ENCODE data around the gene ALDH3A1. TPM values are rescaled to one million over a fixed set of nuclear protein-coding genes. Genes with fewer than 3 reads are reported as not detected.

The ALDH3A1 gene
- total RNA-seq: 100 to 1,000 TPM in 2 of 4 donors, 10 to 100 TPM in 2; 41.7 to 128 (median 83.9) TPM

DNA sequence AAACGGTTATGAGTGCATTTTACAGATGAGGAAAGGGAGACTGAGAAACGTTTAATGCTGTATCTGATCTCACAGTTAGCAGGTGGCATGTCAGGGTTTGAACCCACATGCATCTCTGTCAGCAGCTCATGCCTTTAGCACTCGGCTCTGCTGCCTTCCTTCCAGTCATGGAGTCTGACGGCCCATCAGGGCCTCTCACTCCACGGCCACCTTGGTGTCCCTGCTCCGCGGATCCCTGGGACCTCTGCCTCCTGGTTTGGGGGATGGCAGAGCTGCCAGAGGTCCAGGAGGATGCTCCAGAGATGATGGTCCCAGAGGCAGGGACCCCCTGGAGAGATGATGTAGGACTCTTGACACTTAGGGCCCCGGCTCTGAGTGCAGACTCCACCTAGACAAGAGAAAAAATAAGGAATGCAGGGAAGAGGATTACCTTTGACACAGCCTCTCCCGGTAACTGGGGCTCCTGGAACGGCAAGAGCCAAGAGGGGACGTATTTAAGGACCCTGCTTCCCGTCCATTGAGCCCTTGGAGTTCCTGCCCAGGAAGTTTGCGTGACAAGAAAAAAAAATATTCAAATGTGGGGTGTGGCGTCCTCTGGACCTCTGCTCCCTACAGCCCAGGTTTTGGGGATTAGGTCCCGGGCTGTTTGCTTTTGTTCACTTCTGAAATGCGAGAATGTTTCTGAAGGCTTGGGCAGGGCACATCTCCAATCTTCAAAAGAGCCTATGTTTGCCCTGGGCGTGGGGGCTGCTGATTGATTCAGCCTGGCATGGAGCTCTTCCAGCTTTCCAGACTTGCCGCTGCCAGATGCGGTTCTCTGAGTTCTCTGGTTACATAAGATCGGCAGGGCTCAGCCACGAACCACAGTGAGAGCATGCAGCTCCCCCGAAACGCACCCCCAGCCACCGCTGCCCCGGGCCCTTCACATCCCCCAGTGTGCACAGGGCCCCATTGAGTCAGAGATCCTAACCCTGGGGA is at the start of gene ALDH3A1:
TSS of gene ALDH3A1 (minus strand) at position 470 of the 978 bp plus-strand sequence. CDS start 3,169 bp downstream, outside the sequence.
- WGBS: 28% methylated on average over 24 of the region's 25 CpGs
- no peaks in the 10 kb centered on the region for H3K9me3 ChIP-seq
- H3K27ac ChIP-seq: peak within 1 kb of the TSS; percentile 58
- TF ChIP-seq POLR2A (IDR thresholded peaks at IDR 0.05) (no peak), EP300 (IDR thresholded peaks at IDR 0.05) (no peak), POLR2AphosphoS5 (IDR thresholded peaks at IDR 0.05) (no peak)
- TF ChIP-seq, protein P1, sequence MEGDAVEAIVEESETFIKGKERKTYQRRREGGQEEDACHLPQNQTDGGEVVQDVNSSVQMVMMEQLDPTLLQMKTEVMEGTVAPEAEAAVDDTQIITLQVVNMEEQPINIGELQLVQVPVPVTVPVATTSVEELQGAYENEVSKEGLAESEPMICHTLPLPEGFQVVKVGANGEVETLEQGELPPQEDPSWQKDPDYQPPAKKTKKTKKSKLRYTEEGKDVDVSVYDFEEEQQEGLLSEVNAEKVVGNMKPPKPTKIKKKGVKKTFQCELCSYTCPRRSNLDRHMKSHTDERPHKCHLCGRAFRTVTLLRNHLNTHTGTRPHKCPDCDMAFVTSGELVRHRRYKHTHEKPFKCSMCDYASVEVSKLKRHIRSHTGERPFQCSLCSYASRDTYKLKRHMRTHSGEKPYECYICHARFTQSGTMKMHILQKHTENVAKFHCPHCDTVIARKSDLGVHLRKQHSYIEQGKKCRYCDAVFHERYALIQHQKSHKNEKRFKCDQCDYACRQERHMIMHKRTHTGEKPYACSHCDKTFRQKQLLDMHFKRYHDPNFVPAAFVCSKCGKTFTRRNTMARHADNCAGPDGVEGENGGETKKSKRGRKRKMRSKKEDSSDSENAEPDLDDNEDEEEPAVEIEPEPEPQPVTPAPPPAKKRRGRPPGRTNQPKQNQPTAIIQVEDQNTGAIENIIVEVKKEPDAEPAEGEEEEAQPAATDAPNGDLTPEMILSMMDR (IDR thresholded peaks at IDR 0.05): no peak
- no peaks in the 10 kb centered on the region for H3K27me3 ChIP-seq
- H3K4me3 ChIP-seq: peak within 1 kb of the TSS; percentile 15
- H3K4me1 ChIP-seq: peaks cover 71% of the 10 kb centered on the region
- H3K36me3 ChIP-seq: no peaks in the 10 kb centered on the region
- DNase-seq (ENCODE audit: low spot score in 2 of 2): peak in 1 of 2 donors; percentile 62

DNA sequence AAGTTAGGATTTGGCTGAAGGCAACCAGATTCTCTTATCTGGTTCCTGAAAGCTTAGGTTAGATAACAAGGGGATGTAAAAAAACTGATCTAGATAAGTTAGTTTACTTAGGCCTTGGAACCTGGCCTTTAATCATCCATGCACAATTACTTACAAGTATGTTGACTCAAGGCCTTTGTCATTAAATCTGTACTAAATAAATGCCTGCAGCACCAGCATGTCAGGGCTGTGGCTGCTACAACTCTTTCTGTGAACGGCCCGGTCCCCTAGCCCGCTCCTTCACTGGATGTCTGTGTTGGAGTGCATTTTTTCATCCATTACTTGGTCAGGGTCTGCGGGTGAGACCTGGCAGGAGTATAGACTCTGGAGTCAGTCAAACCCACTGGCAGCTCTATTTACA is 48.4 kb upstream of the ALDH3A1 start:
- Histone ChIP-seq H3K36me3 (peaks cover 88% of the 10 kb centered on the region), H3K27ac (no peak overlapping the region), H3K27me3 (no peaks in the 10 kb centered on the region), H3K4me1 (no peaks in the 10 kb centered on the region), H3K4me3 (no peak overlapping the region), H3K9me3 (no peaks in the 10 kb centered on the region)
- no peak for DNase-seq (ENCODE audit: low spot score in 2 of 2)
- WGBS: 96% methylated on average over 4 of the region's 4 CpGs
- TF ChIP-seq POLR2A (IDR thresholded peaks at IDR 0.05) (no peak), EP300 (IDR thresholded peaks at IDR 0.05) (no peak), POLR2AphosphoS5 (IDR thresholded peaks at IDR 0.05) (no peak)
- TF ChIP-seq, protein P1 (IDR thresholded peaks at IDR 0.05): no peak

DNA sequence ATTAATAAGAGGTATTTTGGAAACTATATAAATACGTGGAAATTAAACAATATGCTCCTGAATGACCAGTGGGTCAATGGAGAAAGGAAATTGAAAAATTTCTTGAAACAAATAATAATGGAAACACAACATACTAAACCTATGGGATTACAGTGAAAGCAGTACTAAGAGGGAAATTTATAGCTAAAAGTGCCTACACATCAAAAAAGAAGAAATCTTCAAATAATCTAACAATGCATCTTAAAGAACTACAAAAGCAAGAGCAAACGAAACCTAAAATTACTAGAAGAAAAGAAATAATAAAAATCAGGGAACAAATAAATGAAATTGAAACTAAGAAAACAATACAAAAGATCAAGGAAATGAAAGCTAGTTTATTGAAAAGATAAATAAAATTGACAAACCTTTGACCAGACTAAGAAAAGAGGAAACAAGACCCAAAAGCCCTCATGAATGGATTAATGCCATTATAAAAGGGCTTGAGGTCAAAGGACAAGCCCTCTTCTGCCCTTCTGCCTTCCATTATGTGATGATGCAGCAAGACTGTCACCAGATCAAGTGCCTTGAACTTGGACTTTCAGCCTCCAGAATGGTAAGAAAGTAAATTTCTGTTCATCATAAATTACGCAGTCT is 43.9 kb upstream of the ALDH3A1 start:
- H3K9me3 ChIP-seq: no peaks in the 10 kb centered on the region
- H3K36me3 ChIP-seq: peaks cover 76% of the 10 kb centered on the region
- no peaks in the 10 kb centered on the region for H3K27me3 ChIP-seq
- TF ChIP-seq POLR2A (IDR thresholded peaks at IDR 0.05) (no peak), POLR2AphosphoS5 (IDR thresholded peaks at IDR 0.05) (no peak), EP300 (IDR thresholded peaks at IDR 0.05) (no peak)
- TF ChIP-seq, protein P1 (IDR thresholded peaks at IDR 0.05): no peak
- H3K4me1 ChIP-seq: peaks cover 4% of the 10 kb centered on the region
- no peak overlapping the region for H3K27ac ChIP-seq
- 95% methylated on average over 3 of the region's 3 CpGs for WGBS
- DNase-seq (ENCODE audit: low spot score in 2 of 2): no peak
- no peak overlapping the region for H3K4me3 ChIP-seq

DNA sequence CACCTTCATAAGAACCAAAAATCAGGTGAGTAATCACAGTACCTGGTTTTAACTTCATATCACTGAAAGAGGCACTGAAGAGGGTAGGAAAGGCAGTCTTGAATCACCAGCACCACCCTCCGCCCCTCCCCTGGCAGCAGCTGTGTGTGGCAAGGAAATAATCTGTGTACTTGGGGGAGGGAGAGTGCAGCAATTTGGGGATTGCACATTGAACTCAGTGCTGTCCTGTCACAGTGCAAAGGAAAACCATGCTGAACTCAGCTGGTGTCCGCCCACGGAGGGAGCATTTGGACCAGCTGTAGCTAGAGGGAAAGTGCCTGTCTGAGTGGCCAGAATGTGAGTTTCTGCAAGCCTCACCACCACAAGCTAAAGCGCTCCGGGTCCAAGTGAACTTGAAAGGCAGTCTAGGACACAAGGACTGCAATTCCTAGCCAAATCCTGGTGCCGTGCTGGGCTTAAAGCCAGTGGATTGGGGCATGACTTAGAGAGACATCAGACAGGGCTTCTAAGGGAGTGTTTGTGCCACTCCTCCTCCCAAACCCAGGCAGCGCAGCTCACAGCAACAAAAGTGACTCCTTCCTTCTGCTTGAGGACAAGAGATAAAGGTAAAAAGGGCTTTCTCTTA is 39.7 kb upstream of the ALDH3A1 start:
- H3K27ac ChIP-seq: no peak overlapping the region
- 75% methylated on average over 7 of the region's 7 CpGs for WGBS
- TF ChIP-seq, protein P1 (IDR thresholded peaks at IDR 0.05): no peak
- TF ChIP-seq POLR2AphosphoS5 (IDR thresholded peaks at IDR 0.05) (no peak), EP300 (IDR thresholded peaks at IDR 0.05) (no peak), POLR2A (IDR thresholded peaks at IDR 0.05) (no peak)
- H3K4me3 ChIP-seq: no peak overlapping the region
- H3K4me1 ChIP-seq: peaks cover 4% of the 10 kb centered on the region
- H3K27me3 ChIP-seq: no peaks in the 10 kb centered on the region
- H3K9me3 ChIP-seq: no peaks in the 10 kb centered on the region
- peaks cover 52% of the 10 kb centered on the region for H3K36me3 ChIP-seq
- DNase-seq (ENCODE audit: low spot score in 2 of 2): no peak

All from suprapubic skin (tissue), 4 donors.